ENCODE data around the gene FCRL3.
"Not testable (repeated sequence)": the region's sequence is repeated elsewhere in the genome, so short reads cannot be mapped to it uniquely, and the experiment has no call there.

The FCRL3 gene, protein sequence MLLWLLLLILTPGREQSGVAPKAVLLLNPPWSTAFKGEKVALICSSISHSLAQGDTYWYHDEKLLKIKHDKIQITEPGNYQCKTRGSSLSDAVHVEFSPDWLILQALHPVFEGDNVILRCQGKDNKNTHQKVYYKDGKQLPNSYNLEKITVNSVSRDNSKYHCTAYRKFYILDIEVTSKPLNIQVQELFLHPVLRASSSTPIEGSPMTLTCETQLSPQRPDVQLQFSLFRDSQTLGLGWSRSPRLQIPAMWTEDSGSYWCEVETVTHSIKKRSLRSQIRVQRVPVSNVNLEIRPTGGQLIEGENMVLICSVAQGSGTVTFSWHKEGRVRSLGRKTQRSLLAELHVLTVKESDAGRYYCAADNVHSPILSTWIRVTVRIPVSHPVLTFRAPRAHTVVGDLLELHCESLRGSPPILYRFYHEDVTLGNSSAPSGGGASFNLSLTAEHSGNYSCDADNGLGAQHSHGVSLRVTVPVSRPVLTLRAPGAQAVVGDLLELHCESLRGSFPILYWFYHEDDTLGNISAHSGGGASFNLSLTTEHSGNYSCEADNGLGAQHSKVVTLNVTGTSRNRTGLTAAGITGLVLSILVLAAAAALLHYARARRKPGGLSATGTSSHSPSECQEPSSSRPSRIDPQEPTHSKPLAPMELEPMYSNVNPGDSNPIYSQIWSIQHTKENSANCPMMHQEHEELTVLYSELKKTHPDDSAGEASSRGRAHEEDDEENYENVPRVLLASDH

DNA sequence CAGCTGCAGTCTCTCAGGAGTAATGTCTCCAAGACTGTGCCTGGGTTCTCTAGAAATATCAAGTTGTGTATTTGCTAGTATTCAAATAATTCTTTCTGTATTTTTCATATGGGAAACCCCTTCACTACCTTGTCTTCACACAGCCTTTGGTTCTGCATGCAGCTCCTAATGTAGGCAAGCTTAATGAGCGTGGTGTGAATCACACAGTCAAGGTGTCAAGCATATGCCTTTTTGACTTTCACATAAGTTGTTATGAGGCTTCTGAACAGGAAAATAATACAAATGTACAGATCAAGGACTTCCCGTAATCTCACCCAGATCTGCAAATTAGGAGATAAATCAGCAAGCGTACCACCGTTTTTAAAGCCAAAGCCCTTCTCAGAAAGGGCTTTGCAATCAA lies at the start of gene FCRL3:
FCRL3 (minus strand) TSS at position 38 of the 400 bp plus-strand sequence. CDS start 280 bp downstream, outside the sequence.
- no peak within 1 kb of the TSS for H3K4me3 ChIP-seq (ENCODE audit: control insufficient read depth, low read depth, low read length)
- TF ChIP-seq CTCF (conservative IDR thresholded peaks at IDR 0.05; ENCODE audit: control insufficient read depth, insufficient read depth, low read depth, low read length) = no peak
- DNase-seq (ENCODE audit: low read depth) = no peak

GRCh38 chr1:157748262-157748817 lies 47.8 kb upstream of the FCRL3 start:
- DNase-seq (ENCODE audit: low read depth) = no peak
- TF ChIP-seq CTCF (conservative IDR thresholded peaks at IDR 0.05; ENCODE audit: control insufficient read depth, insufficient read depth, low read depth, low read length) = no peak
- no peak overlapping the region for H3K4me3 ChIP-seq (ENCODE audit: control insufficient read depth, low read depth, low read length)

DNA sequence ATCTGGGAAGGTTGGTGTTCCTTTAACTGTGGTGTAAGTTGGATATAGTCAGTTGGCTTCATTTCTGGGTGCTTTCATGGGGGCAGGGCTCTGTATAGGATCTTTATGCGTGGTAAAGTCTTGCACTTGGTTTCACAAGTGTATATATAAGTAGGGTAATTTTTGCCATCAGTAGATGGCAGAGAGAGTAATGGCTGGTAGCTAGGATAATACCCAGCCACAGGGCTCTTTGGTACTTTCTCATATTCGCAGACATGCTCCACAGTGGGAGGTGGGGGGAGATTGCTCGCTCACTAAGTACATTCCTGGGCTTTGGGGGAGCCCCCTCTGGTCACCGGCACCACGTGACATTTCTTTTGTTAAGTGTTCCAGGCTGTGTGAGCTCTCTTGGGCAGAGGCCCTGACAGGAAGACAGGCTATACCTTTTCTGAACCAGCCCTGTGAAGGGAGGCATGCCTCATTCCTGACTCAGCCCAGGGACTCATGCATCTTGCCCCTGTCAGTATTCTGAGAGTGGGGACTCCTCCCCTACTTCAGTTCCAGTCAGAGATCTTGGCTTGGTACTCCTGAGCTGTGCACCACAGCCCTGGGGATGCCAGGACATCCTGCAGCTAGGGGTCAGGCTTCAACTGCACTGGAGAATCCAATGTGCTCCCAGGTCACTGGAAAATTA lies 38.8 kb upstream of the FCRL3 start:
- no peak for DNase-seq (ENCODE audit: low read depth)
- no peak for TF ChIP-seq CTCF (conservative IDR thresholded peaks at IDR 0.05; ENCODE audit: control insufficient read depth, insufficient read depth, low read depth, low read length)
- no peak overlapping the region for H3K4me3 ChIP-seq (ENCODE audit: control insufficient read depth, low read depth, low read length)

GRCh38 chr1:157735991-157736390 lies 35.4 kb upstream of the FCRL3 start:
- not testable (repeated sequence) for H3K4me3 ChIP-seq (ENCODE audit: control insufficient read depth, low read depth, low read length); DNase-seq (ENCODE audit: low read depth)

- TF ChIP-seq CTCF (conservative IDR thresholded peaks at IDR 0.05; ENCODE audit: control insufficient read depth, insufficient read depth, low read depth, low read length) = no peak
- no peak for DNase-seq (ENCODE audit: low read depth)
- H3K4me3 ChIP-seq (ENCODE audit: control insufficient read depth, low read depth, low read length) = no peak overlapping the region
Observed at GRCh38 chr1:157734321-157734720, 33.8 kb upstream of the FCRL3 start.

DNA sequence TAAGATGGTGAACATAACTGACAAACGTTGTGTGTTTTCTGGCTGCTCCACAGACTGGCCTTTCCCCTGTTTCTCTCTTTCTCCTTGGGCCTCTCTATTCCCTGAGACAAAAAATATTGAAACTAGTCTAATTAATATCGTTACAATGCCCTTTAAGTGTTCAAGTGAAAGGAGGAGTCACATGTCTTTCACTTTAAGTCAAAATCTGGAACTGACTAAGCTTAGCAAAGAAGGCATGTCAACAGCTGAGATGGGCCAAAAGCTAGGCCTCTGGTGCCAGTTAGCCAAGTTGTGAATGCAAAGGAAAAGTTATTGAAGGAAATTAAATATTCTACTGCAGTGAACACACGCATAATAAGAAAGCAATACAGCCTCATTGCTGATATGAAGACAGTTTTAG lies 32.2 kb upstream of the FCRL3 start:
- TF ChIP-seq CTCF (conservative IDR thresholded peaks at IDR 0.05; ENCODE audit: control insufficient read depth, insufficient read depth, low read depth, low read length) = no peak
- H3K4me3 ChIP-seq (ENCODE audit: control insufficient read depth, low read depth, low read length) = no peak overlapping the region
- no peak for DNase-seq (ENCODE audit: low read depth)

All from fibroblast of mammary gland (primary cell).